Parathyroid adenoma (tissue), 2 donors: ENCODE results near the gene ABLIM1.

ENCODE experiments used
- H2AFZ ChIP-seq: fragments of 300-600 bp; sonication (generic); one replicate; pipeline ENCODE4 v1.7.0; 2017; ENCODE audit warnings: antibody characterized with exemption, mild to moderate bottlenecking
- H3K27ac ChIP-seq: fragments of 300-600 bp; sonication (generic); one replicate; pipeline ENCODE4 v1.7.0; 2017
- H3K27me3 ChIP-seq: fragments of 300-600 bp; sonication (generic); one replicate; pipeline ENCODE4 v1.7.0; 2017; ENCODE audit warnings: low read length; ENCODE audit not compliant: control insufficient read depth, insufficient read depth
- H3K36me3 ChIP-seq: fragments of 300-600 bp; sonication (generic); one replicate; pipeline ENCODE4 v1.7.0; 2017; ENCODE audit warnings: low read length; ENCODE audit not compliant: control insufficient read depth, insufficient read depth
- H3K4me1 ChIP-seq: fragments of 300-600 bp; sonication (generic); one replicate; pipeline ENCODE4 v1.7.0; 2017; ENCODE audit warnings: control low read depth
- H3K4me2 ChIP-seq: fragments of 300-600 bp; sonication (generic); one replicate; pipeline ENCODE4 v1.7.0; 2017; ENCODE audit warnings: low read length
- H3K4me3 ChIP-seq: fragments of 300-600 bp; sonication (generic); one replicate; pipeline ENCODE4 v1.7.0; 2017; ENCODE audit warnings: low read depth, low read length
- H3K79me2 ChIP-seq: fragments of 300-600 bp; sonication (generic); one replicate; pipeline ENCODE4 v1.7.0; 2017; ENCODE audit warnings: control low read depth
- H3K9ac ChIP-seq: fragments of 300-600 bp; sonication (generic); one replicate; pipeline ENCODE4 v1.7.0; 2017; ENCODE audit warnings: mild to moderate bottlenecking
- H3K9me3 ChIP-seq: fragments of 300-600 bp; sonication (generic); one replicate; pipeline ENCODE4 v1.7.0; 2017; ENCODE audit warnings: low read length; ENCODE audit not compliant: control insufficient read depth
- TF ChIP-seq, protein P1 (sequence below): fragments of 300-600 bp; sonication (generic); IDR thresholded peaks from one replicate; pipeline ENCODE4 v1.7.0; 2017; ENCODE audit warnings: antibody characterized with exemption, mild to moderate bottlenecking
- donor health status: primary hyperparathyroidism.

The ABLIM1 gene

DNA sequence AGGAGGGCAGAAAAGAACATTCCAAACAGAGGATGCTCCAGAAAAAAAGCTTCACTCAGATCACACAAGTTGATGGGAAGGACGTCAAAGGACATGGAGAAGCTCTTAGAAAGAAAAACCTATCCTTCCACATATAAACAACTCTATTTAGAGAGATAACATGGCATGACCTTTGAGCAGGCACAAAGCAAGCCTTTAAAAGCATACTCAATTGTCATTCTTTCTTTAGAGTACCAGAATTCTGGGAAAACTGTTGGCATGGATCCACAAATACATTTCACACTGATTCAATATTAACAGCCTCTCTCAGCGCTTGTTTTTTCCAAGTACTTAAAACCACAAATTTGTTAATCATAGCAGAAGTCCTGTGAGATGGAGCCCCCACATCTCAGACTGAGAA is 7.3 kb upstream of the ABLIM1 start:
- TF ChIP-seq, protein P1, sequence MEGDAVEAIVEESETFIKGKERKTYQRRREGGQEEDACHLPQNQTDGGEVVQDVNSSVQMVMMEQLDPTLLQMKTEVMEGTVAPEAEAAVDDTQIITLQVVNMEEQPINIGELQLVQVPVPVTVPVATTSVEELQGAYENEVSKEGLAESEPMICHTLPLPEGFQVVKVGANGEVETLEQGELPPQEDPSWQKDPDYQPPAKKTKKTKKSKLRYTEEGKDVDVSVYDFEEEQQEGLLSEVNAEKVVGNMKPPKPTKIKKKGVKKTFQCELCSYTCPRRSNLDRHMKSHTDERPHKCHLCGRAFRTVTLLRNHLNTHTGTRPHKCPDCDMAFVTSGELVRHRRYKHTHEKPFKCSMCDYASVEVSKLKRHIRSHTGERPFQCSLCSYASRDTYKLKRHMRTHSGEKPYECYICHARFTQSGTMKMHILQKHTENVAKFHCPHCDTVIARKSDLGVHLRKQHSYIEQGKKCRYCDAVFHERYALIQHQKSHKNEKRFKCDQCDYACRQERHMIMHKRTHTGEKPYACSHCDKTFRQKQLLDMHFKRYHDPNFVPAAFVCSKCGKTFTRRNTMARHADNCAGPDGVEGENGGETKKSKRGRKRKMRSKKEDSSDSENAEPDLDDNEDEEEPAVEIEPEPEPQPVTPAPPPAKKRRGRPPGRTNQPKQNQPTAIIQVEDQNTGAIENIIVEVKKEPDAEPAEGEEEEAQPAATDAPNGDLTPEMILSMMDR, result no peak
- no peak overlapping the region for H3K4me2 ChIP-seq
- no peak overlapping the region for H2AFZ ChIP-seq
- H3K79me2 ChIP-seq, result no peaks in the 10 kb centered on the region
- H3K4me3 ChIP-seq, result no peak overlapping the region
- H3K27me3 ChIP-seq, result no peaks in the 10 kb centered on the region
- H3K9ac ChIP-seq, result no peak overlapping the region
- H3K9me3 ChIP-seq, result no peaks in the 10 kb centered on the region
- no peaks in the 10 kb centered on the region for H3K36me3 ChIP-seq
- peaks cover 14% of the 10 kb centered on the region for H3K4me1 ChIP-seq
- no peak overlapping the region for H3K27ac ChIP-seq

DNA sequence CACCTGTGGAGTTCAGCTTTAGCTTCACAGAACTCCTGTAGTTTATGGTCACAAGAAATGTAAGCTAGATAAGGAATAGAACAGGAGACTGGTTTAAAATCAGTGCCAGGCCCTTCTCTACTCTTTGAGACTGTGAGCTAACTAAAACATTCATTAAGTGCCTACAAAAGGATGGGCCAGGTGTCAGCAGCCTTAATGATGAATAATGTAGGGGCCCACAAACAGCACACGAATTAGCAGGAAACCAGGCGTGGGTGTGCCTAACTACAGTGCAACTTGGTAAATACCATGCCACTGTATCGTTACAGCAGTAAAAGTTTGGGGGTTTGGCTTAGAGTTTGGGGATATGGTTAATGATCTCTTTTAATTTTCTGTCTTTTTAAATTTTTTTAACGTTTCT is 6.1 kb upstream of the ABLIM1 start:
- TF ChIP-seq, protein P1, result no peak
- Histone ChIP-seq H3K9ac (no peak overlapping the region), H3K4me1 (peaks cover 14% of the 10 kb centered on the region), H3K4me2 (peak overlapping the region; percentile 39), H3K4me3 (no peak overlapping the region), H3K79me2 (no peaks in the 10 kb centered on the region), H3K9me3 (no peaks in the 10 kb centered on the region), H3K27ac (peak overlapping the region; percentile 61), H3K27me3 (no peaks in the 10 kb centered on the region), H3K36me3 (no peaks in the 10 kb centered on the region), H2AFZ (peak overlapping the region; percentile 4)

- H3K9me3 ChIP-seq, result no peaks in the 10 kb centered on the region
- H2AFZ ChIP-seq, result peak overlapping the region; percentile 4
- no peak overlapping the region for H3K9ac ChIP-seq
- H3K79me2 ChIP-seq, result no peaks in the 10 kb centered on the region
- H3K4me2 ChIP-seq, result peak overlapping the region; percentile 39
- no peaks in the 10 kb centered on the region for H3K27me3 ChIP-seq
- no peaks in the 10 kb centered on the region for H3K36me3 ChIP-seq
- TF ChIP-seq, protein P1, result no peak
- peak overlapping the region; percentile 61 for H3K27ac ChIP-seq
- H3K4me1 ChIP-seq, result peaks cover 14% of the 10 kb centered on the region
- H3K4me3 ChIP-seq, result no peak overlapping the region
These were observed 5.6 kb upstream of the ABLIM1 start for GRCh38 chr10:114663626-114664025.

- TF ChIP-seq, protein P1, result no peak
- H2AFZ ChIP-seq, result no peak overlapping the region
- H3K9me3 ChIP-seq, result no peaks in the 10 kb centered on the region
- no peaks in the 10 kb centered on the region for H3K79me2 ChIP-seq
- H3K27me3 ChIP-seq, result no peaks in the 10 kb centered on the region
- H3K4me2 ChIP-seq, result no peak overlapping the region
- H3K4me1 ChIP-seq, result peaks cover 14% of the 10 kb centered on the region
- no peak overlapping the region for H3K9ac ChIP-seq
- no peak overlapping the region for H3K4me3 ChIP-seq
- H3K27ac ChIP-seq, result peak overlapping the region; percentile 61
- H3K36me3 ChIP-seq, result no peaks in the 10 kb centered on the region
These were observed 4.7 kb upstream of the ABLIM1 start for GRCh38 chr10:114662646-114663217.

- Histone ChIP-seq H3K79me2 (no peaks in the 10 kb centered on the region), H3K27ac (no peak overlapping the region), H3K9me3 (no peaks in the 10 kb centered on the region), H3K27me3 (no peaks in the 10 kb centered on the region), H3K9ac (no peak overlapping the region), H3K36me3 (no peaks in the 10 kb centered on the region), H3K4me2 (no peak overlapping the region), H3K4me1 (peaks cover 14% of the 10 kb centered on the region), H2AFZ (no peak overlapping the region), H3K4me3 (no peak overlapping the region)
- TF ChIP-seq, protein P1, result no peak
These were observed 3.3 kb upstream of the ABLIM1 start for GRCh38 chr10:114661212-114661880.
